WTC11 (cell line): ENCODE results near the gene BDH1. TPM values are rescaled to one million over a fixed set of nuclear protein-coding genes. Genes with fewer than 3 reads are reported as not detected.
"Not testable (repeated sequence)": the region's sequence is repeated elsewhere in the genome, so short reads cannot be mapped to it uniquely, and the experiment has no call there.

ENCODE experiments used
- ATAC-seq: fragments of 200-7000 bp; cut with Tn5 transposase; 2 replicates; pipeline ENCODE4 v1.10.0; 2021; ENCODE audit warnings: mild to moderate bottlenecking, moderate library complexity
- CTCF ChIA-PET: fragments of 300-600 bp; sonication (Branson Sonifier 250); formaldehyde crosslinking; loops from one replicate; lab custom pipeline; 2021; ENCODE audit warnings: antibody characterized with exemption; lab: Charles Lee
- POLR2A ChIA-PET: fragments of 350-600 bp; sonication (Branson Sonifier 250); formaldehyde crosslinking; loops from one replicate; lab custom pipeline; 2021; ENCODE audit warnings: antibody characterized with exemption; lab: Charles Lee
- DNase-seq: peaks from one replicate; pipeline ENCODE4 v3.0.0; 2021; ENCODE audit warnings: low spot score
- H3K27ac Mint-ChIP-seq: 2 replicates; pipeline ENCODE4 v1.8.0; 2021; ENCODE audit warnings: mixed read lengths
- H3K27me3 Mint-ChIP-seq: 2 replicates; pipeline ENCODE4 v1.8.0; 2021; ENCODE audit warnings: low read depth, mild to moderate bottlenecking, moderate library complexity, mixed read lengths
- H3K36me3 Mint-ChIP-seq: 2 replicates; pipeline ENCODE4 v1.8.0; 2021; ENCODE audit warnings: mixed read lengths
- H3K4me1 Mint-ChIP-seq: 2 replicates; pipeline ENCODE4 v1.8.0; 2022; ENCODE audit warnings: mixed read lengths
- H3K4me3 Mint-ChIP-seq: 2 replicates; pipeline ENCODE4 v1.8.0; 2021; ENCODE audit warnings: mild to moderate bottlenecking, moderate library complexity, mixed read lengths
- H3K9me3 Mint-ChIP-seq: 2 replicates; pipeline ENCODE4 v1.8.0; 2021; ENCODE audit warnings: mixed read lengths
- ELF4 ChIP-seq: sonication (generic); formaldehyde crosslinking; IDR thresholded peaks from 2 replicates; pipeline ENCODE4 v1.8.1; 2022; ENCODE audit warnings: low read depth, mild to moderate bottlenecking, moderate library complexity, missing genetic modification reagents
- GABPB1 ChIP-seq: sonication (generic); formaldehyde crosslinking; IDR thresholded peaks from 2 replicates; pipeline ENCODE4 v1.8.1; 2023; ENCODE audit warnings: mild to moderate bottlenecking, missing genetic modification reagents
- GRHL2 ChIP-seq: fragments of 250-450 bp; sonication (Bioruptor Pico); IDR thresholded peaks from 2 replicates; pipeline ENCODE4 v1.8.0; 2022; ENCODE audit warnings: mild to moderate bottlenecking, moderate library complexity; ENCODE audit not compliant: insufficient replicate concordance, severe bottlenecking
- TEAD4 ChIP-seq: sonication (generic); formaldehyde crosslinking; IDR thresholded peaks from 2 replicates; pipeline ENCODE4 v1.8.0; 2022; ENCODE audit warnings: mild to moderate bottlenecking, missing genetic modification reagents
- ZNF671 ChIP-seq: fragments of 250-450 bp; sonication (Bioruptor Pico); IDR thresholded peaks from 2 replicates; pipeline ENCODE4 v1.8.0; 2021; ENCODE audit warnings: mild to moderate bottlenecking
- total RNA-seq: library from RNA; stranded (reverse); gene quantifications from 3 replicates; pipeline ENCODE4 v1.2.3, GENCODE V29; 2021
- TF ChIP-seq, protein P1 (sequence below): fragments of 250-450 bp; sonication (Bioruptor Pico); IDR thresholded peaks from 2 replicates; pipeline ENCODE4 v1.9.0; 2021; ENCODE audit warnings: moderate library complexity, mild to moderate bottlenecking, inconsistent platforms, borderline replicate concordance
- TF ChIP-seq, protein P2 (sequence below): sonication (generic); formaldehyde crosslinking; IDR thresholded peaks from 2 replicates; pipeline ENCODE4 v1.8.0; 2023; ENCODE audit warnings: missing genetic modification reagents, mild to moderate bottlenecking, borderline replicate concordance
- TF ChIP-seq, protein P3 (sequence below): sonication (generic); formaldehyde crosslinking; IDR thresholded peaks from 2 replicates; pipeline ENCODE4 v1.8.1; 2023; ENCODE audit warnings: mild to moderate bottlenecking, missing genetic modification reagents, moderate library complexity
- TF ChIP-seq, protein P4 (sequence below): sonication (generic); formaldehyde crosslinking; IDR thresholded peaks from 2 replicates; pipeline ENCODE4 v1.8.1; 2023; ENCODE audit warnings: mild to moderate bottlenecking, missing genetic modification reagents, borderline replicate concordance

The BDH1 gene
- total RNA-seq, 1 experiment from 2014 or later, result 26.8 TPM

DNA sequence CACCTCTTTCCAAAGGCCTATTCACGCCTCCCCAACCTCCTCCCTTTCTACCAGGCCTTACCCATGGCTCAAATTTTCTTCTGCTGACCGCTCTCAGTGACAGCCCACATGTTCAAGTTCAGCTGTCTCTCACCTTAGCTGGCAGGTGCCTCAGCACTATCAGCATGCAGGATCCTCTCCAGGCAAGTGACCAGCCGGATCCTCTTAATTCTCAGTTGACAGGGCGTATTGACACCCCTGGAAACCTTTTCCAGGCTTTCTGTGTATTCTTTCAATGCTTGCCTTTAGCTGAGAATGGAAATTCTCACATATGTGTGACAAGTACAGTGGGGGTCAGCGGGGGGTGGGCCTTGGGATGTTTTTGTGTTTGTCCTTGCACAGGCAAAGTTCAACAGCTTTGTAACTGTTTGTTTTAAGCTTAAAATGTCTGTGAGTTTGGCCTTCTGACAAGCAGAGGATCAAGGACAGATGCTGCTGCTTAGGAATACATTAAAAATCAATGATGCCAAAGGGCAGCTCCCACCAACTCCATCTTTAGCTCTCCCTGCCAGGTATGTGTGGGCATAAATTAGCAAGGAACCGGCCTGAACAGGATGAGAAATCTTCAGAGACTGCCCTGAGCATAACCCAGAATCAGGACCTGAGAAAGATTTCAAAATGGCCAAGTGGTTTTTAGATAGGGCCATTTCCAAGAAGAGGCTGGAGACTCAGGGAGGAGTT lies 17.4 kb upstream of the BDH1 start:
- peaks cover 28% of the 10 kb centered on the region for H3K9me3 Mint-ChIP-seq
- H3K4me3 Mint-ChIP-seq, result 0 out of 2 replicates have a peak overlapping the region, but pooled peaks have one; percentile 14
- peaks cover 12% of the 10 kb centered on the region for H3K27me3 Mint-ChIP-seq
- TF ChIP-seq GABPB1 (CRISPR knock-in tag) (peak; percentile 51; the same call in 1 of the 2 replicates), ELF4 (CRISPR knock-in tag) (no peak)
- peak overlapping the region; percentile 98 for H3K27ac Mint-ChIP-seq
- no peak for DNase-seq
- peaks cover 30% of the 10 kb centered on the region for H3K36me3 Mint-ChIP-seq
- ChIA-PET CTCF (interaction anchor here (0.9 to 4.0 kb wide), 2 partner anchors 26 to 32 kb away, joined by 3 to 29 read pairs; no protein-coding TSS in a partner anchor), POLR2A (no interaction called here)
- H3K4me1 Mint-ChIP-seq, result peaks cover 69% of the 10 kb centered on the region
- ATAC-seq, result no peak

DNA sequence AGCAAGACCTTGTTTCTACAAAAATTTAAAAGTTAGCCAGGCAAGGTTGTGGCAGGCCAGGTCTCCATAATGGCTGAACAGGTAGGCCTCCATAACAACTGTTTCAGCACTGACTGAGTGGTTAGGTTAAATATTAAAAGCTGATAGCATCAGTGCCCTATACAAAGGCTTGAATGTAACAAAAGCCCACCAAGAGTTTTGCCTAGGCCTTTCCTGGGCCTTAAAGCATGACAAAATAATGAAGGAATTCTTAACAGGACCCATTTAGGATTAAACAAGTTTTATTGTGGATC lies 16.1 kb upstream of the BDH1 start:
- POLR2A ChIA-PET, ATAC-seq, H3K27ac Mint-ChIP-seq, CTCF ChIA-PET, H3K4me3 Mint-ChIP-seq, DNase-seq: not testable (repeated sequence)
- Mint-ChIP-seq H3K4me1 (peaks cover 69% of the 10 kb centered on the region), H3K36me3 (peaks cover 33% of the 10 kb centered on the region), H3K27me3 (peaks cover 12% of the 10 kb centered on the region), H3K9me3 (peaks cover 30% of the 10 kb centered on the region)

DNA sequence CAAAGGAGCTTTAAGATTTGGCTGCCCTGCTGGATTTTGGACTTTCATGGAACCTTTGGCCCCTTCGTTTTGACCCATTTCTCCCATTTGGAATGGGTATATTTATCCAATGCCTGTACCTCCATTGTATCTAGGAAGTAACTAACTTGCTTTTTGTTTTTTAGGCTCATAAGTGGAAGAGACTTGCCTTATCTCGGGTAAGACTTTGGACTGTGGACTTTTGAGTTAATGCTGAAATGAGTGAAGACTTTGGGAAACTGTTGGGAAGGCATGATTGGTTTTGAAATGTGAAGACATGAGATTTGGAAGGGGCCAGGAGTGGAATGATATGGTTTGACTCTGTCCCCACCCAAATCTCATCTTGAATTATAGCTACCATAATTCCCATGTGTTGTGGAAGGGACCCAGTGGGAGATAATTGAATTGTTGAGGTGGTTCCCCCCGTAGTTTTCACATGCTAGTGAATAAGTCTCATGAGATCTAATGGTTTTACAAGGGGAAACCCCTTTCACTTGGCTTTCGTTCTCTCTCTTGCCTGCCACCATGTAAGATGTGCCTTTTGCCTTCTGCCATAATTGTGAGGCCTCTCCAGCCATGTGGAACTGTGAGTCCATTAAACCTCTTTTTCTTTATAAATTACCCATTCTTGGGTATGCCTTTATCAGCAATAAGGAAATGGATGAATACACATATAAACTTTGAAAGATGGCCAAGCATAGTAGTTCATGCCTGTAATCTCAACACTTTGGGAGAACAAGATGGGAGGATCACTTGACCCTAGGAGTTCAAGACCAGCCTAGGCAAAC lies 15.5 kb upstream of the BDH1 start:
- H3K27ac Mint-ChIP-seq, H3K4me3 Mint-ChIP-seq, CTCF ChIA-PET, ATAC-seq, DNase-seq: not testable (repeated sequence)
- POLR2A ChIA-PET, result interaction anchor here (0.6 kb wide), 1 partner anchor 282 kb away, joined by 3 read pairs; no protein-coding TSS in a partner anchor
- peaks cover 38% of the 10 kb centered on the region for H3K36me3 Mint-ChIP-seq
- peaks cover 12% of the 10 kb centered on the region for H3K27me3 Mint-ChIP-seq
- peaks cover 33% of the 10 kb centered on the region for H3K9me3 Mint-ChIP-seq
- peaks cover 66% of the 10 kb centered on the region for H3K4me1 Mint-ChIP-seq

DNA sequence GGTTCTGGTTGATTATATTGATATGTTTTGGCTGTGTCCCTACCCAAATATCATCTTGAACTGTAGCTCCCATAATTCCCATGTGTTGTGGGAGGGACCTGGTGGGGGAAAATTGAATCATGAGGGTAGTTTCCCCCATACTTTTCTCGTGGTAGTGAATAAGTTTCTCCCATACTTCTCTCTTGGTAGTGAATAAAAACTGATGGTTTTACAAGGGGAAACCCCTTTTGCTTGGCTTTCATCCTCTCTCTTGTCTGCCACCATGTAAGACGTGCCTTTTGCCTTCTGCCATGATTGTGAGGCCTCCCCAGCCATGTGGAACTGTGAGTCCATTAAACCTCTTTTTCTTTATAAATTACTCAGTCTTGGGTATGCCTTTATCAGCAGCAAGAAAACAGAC lies 13.7 kb upstream of the BDH1 start:
- POLR2A ChIA-PET, CTCF ChIA-PET, DNase-seq, H3K4me3 Mint-ChIP-seq, ATAC-seq: not testable (repeated sequence)
- Mint-ChIP-seq H3K36me3 (peaks cover 55% of the 10 kb centered on the region), H3K4me1 (peaks cover 48% of the 10 kb centered on the region), H3K27ac (peak overlapping the region; percentile 29; the same call in 1 of the 2 replicates), H3K9me3 (peaks cover 44% of the 10 kb centered on the region), H3K27me3 (peaks cover 16% of the 10 kb centered on the region)

DNA sequence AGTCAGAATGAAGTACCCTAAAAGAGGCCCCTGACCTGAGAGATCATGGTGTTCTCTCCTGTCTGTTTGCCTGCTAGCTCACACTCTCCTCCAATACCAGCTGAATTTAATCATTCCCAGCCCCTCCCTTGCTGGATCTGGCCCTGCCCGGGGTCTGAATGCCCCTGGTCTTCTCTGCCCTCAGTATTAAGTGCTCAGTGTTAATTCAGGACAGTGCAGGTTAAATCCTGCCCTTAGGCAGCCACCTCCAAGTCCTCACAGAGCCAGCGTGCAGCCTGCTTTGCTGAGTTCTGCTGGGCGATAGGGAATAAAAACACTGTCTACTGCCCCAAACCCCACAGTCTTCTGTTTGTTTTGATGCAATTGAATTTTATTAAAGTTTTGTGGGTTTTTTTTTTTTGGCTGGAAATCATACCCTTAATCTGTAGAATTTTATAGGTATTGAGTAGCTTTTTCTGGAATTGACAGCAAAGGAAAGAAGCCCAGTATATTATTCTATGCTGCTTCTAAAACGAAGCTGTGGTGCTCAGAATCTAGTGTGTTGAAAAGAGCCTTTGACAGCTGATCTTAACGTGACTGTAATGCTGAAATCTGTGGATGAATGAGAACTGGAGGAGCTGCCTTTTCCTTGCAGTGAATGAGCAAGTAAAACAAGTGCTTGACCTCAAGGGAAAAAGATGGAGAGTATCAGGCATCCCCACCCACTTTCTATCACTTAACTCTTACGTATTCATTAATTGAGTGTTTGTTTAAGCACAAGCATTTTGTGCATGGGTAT lies 12.3 kb upstream of the BDH1 start:
- Mint-ChIP-seq H3K4me1 (peaks cover 35% of the 10 kb centered on the region), H3K4me3 (no peak overlapping the region), H3K36me3 (peaks cover 67% of the 10 kb centered on the region), H3K9me3 (peaks cover 52% of the 10 kb centered on the region), H3K27me3 (peaks cover 21% of the 10 kb centered on the region), H3K27ac (no peak overlapping the region; the same call in 1 of the 2 replicates)
- ChIA-PET CTCF (interaction anchor here (1.1 to 2.5 kb wide), 4 partner anchors 9 to 31 kb away, joined by 3 to 11 read pairs (median 3); partner anchors contain the start of gene BDH1), POLR2A (interaction anchor here (0.8 kb wide), 1 partner anchor 22 kb away, joined by 4 read pairs; no protein-coding TSS in a partner anchor)
- no peak for DNase-seq
- ATAC-seq, result peak; percentile 77
- TF ChIP-seq, protein P1, sequence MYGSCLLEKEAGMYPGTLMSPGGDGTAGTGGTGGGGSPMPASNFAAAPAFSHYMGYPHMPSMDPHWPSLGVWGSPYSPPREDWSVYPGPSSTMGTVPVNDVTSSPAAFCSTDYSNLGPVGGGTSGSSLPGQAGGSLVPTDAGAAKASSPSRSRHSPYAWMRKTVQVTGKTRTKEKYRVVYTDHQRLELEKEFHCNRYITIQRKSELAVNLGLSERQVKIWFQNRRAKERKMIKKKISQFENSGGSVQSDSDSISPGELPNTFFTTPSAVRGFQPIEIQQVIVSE (CRISPR knock-in tag), result no peak
- TF ChIP-seq, protein P2, sequence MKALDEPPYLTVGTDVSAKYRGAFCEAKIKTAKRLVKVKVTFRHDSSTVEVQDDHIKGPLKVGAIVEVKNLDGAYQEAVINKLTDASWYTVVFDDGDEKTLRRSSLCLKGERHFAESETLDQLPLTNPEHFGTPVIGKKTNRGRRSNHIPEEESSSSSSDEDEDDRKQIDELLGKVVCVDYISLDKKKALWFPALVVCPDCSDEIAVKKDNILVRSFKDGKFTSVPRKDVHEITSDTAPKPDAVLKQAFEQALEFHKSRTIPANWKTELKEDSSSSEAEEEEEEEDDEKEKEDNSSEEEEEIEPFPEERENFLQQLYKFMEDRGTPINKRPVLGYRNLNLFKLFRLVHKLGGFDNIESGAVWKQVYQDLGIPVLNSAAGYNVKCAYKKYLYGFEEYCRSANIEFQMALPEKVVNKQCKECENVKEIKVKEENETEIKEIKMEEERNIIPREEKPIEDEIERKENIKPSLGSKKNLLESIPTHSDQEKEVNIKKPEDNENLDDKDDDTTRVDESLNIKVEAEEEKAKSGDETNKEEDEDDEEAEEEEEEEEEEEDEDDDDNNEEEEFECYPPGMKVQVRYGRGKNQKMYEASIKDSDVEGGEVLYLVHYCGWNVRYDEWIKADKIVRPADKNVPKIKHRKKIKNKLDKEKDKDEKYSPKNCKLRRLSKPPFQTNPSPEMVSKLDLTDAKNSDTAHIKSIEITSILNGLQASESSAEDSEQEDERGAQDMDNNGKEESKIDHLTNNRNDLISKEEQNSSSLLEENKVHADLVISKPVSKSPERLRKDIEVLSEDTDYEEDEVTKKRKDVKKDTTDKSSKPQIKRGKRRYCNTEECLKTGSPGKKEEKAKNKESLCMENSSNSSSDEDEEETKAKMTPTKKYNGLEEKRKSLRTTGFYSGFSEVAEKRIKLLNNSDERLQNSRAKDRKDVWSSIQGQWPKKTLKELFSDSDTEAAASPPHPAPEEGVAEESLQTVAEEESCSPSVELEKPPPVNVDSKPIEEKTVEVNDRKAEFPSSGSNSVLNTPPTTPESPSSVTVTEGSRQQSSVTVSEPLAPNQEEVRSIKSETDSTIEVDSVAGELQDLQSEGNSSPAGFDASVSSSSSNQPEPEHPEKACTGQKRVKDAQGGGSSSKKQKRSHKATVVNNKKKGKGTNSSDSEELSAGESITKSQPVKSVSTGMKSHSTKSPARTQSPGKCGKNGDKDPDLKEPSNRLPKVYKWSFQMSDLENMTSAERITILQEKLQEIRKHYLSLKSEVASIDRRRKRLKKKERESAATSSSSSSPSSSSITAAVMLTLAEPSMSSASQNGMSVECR, result no peak
- TF ChIP-seq ZNF671 (CRISPR knock-in tag) (no peak), GRHL2 (CRISPR knock-in tag) (no peak), TEAD4 (CRISPR knock-in tag) (no peak)
- TF ChIP-seq, protein P3, sequence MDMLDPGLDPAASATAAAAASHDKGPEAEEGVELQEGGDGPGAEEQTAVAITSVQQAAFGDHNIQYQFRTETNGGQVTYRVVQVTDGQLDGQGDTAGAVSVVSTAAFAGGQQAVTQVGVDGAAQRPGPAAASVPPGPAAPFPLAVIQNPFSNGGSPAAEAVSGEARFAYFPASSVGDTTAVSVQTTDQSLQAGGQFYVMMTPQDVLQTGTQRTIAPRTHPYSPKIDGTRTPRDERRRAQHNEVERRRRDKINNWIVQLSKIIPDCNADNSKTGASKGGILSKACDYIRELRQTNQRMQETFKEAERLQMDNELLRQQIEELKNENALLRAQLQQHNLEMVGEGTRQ (CRISPR knock-in tag), result no peak
- TF ChIP-seq, protein P4, sequence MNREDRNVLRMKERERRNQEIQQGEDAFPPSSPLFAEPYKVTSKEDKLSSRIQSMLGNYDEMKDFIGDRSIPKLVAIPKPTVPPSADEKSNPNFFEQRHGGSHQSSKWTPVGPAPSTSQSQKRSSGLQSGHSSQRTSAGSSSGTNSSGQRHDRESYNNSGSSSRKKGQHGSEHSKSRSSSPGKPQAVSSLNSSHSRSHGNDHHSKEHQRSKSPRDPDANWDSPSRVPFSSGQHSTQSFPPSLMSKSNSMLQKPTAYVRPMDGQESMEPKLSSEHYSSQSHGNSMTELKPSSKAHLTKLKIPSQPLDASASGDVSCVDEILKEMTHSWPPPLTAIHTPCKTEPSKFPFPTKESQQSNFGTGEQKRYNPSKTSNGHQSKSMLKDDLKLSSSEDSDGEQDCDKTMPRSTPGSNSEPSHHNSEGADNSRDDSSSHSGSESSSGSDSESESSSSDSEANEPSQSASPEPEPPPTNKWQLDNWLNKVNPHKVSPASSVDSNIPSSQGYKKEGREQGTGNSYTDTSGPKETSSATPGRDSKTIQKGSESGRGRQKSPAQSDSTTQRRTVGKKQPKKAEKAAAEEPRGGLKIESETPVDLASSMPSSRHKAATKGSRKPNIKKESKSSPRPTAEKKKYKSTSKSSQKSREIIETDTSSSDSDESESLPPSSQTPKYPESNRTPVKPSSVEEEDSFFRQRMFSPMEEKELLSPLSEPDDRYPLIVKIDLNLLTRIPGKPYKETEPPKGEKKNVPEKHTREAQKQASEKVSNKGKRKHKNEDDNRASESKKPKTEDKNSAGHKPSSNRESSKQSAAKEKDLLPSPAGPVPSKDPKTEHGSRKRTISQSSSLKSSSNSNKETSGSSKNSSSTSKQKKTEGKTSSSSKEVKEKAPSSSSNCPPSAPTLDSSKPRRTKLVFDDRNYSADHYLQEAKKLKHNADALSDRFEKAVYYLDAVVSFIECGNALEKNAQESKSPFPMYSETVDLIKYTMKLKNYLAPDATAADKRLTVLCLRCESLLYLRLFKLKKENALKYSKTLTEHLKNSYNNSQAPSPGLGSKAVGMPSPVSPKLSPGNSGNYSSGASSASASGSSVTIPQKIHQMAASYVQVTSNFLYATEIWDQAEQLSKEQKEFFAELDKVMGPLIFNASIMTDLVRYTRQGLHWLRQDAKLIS (CRISPR knock-in tag), result no peak
